H1 (cell line): ENCODE data around the gene GSTM3. TPM values are rescaled to one million over a fixed set of nuclear protein-coding genes. Genes with fewer than 3 reads are reported as not detected.
"Not testable (repeated sequence)": the region's sequence is repeated elsewhere in the genome, so short reads cannot be mapped to it uniquely, and the experiment has no call there.

Experiments
- CTCF ChIA-PET: fragments of 300-600 bp; sonication (Branson Sonifier 250); formaldehyde crosslinking; loops from one replicate; lab custom pipeline; 2021; ENCODE audit not compliant: partially characterized antibody; lab: Charles Lee
- POLR2A ChIA-PET: fragments of 300-600 bp; sonication (Branson Sonifier 250); formaldehyde crosslinking; loops from one replicate; lab custom pipeline; 2021; ENCODE audit warnings: inconsistent platforms; ENCODE audit not compliant: partially characterized antibody; lab: Charles Lee
- DNase-seq, 2 experiments: peaks; one replicate each; pipeline versions ENCODE4 v3.0.0 to v3.0.0-alpha.2; 2010 to 2022; ENCODE audit warnings: low spot score in 2 of 2, low read depth in 1 of 2, mixed read lengths in 1 of 2
- FAIRE-seq: peaks from 2 replicates; lab custom pipeline; 2011; peaks lifted over from hg19 to GRCh38; lab: Jason Lieb, UNC
- H2AFZ ChIP-seq: 2 replicates; pipeline ENCODE4 v1.8.1; 2012; ENCODE audit warnings: low read length, inconsistent platforms
- H2AK5ac ChIP-seq: 2 replicates; pipeline ENCODE4 v1.6.1; 2013; ENCODE audit warnings: low read depth, low read length
- H2BK120ac ChIP-seq: replicated peaks from 2 replicates; pipeline ENCODE3; 2013; ENCODE audit warnings: low read depth, low read length, inconsistent platforms
- H2BK12ac ChIP-seq: 2 replicates; pipeline ENCODE4 v1.6.1; 2013; ENCODE audit warnings: low read depth, low read length
- H2BK15ac ChIP-seq: 2 replicates; pipeline ENCODE4 v1.6.1; 2013; ENCODE audit warnings: low read length
- H2BK20ac ChIP-seq: 2 replicates; pipeline ENCODE4 v1.6.1; 2013; ENCODE audit warnings: low read length
- H2BK5ac ChIP-seq: 2 replicates; pipeline ENCODE4 v1.6.1; 2013; ENCODE audit warnings: low read depth, low read length
- H3K14ac ChIP-seq: 2 replicates; pipeline ENCODE4 v1.6.1; 2013; ENCODE audit warnings: inconsistent platforms; ENCODE audit not compliant: insufficient read length
- H3K18ac ChIP-seq: 2 replicates; pipeline ENCODE4 v1.6.1; 2013; ENCODE audit warnings: low read length; ENCODE audit errors: extremely low read depth
- H3K23ac ChIP-seq: 2 replicates; pipeline ENCODE4 v1.6.1; 2013; ENCODE audit warnings: inconsistent platforms; ENCODE audit not compliant: insufficient read length
- H3K23me2 ChIP-seq: 2 replicates; pipeline ENCODE4 v1.6.1; 2013; ENCODE audit warnings: low read depth, low read length
- H3K27ac ChIP-seq: 2 replicates; pipeline ENCODE4 v1.6.1; 2011; ENCODE audit warnings: low read depth, low read length, inconsistent platforms
- H3K27me3 ChIP-seq, 4 experiments: replicated peaks in 1 of 4; 1 replicate in 1 of 4; 2 replicates in 3 of 4; pipeline versions ENCODE4 v1.6.1 to v1.8.1; 2011 to 2013; ENCODE audit warnings: low read length in 3 of 4, mild to moderate bottlenecking in 3 of 4, inconsistent platforms in 2 of 4, mixed read lengths in 2 of 4, moderate library complexity in 1 of 4; ENCODE audit not compliant: control insufficient read depth in 3 of 4, insufficient read depth in 3 of 4; ENCODE audit errors: extremely low read depth in 1 of 4
- H3K36me3 ChIP-seq, 4 experiments: 2 replicates each; pipeline versions ENCODE4 v1.6.1 to v1.8.1; 2011 to 2013; ENCODE audit warnings: mild to moderate bottlenecking in 4 of 4, low read length in 3 of 4, moderate library complexity in 2 of 4, control low read depth in 1 of 4, inconsistent platforms in 1 of 4; ENCODE audit not compliant: insufficient read depth in 4 of 4, control insufficient read depth in 2 of 4
- H3K4ac ChIP-seq: replicated peaks from 2 replicates; pipeline ENCODE3; 2013; ENCODE audit warnings: low read length, low read depth, mixed read lengths, inconsistent platforms; ENCODE audit not compliant: insufficient read length
- H3K4me1 ChIP-seq, 4 experiments: replicated peaks in 1 of 4; 1 replicate in 1 of 4; 2 replicates in 3 of 4; pipeline versions ENCODE4 v1.6.1 to v1.8.1; 2011 to 2013; ENCODE audit warnings: low read length in 3 of 4, inconsistent platforms in 2 of 4, mixed read lengths in 1 of 4; ENCODE audit not compliant: insufficient read depth in 4 of 4, control insufficient read depth in 3 of 4
- H3K4me2 ChIP-seq, 2 experiments: 2 replicates each; pipeline versions ENCODE4 v1.6.1 to v1.8.1; 2011 to 2013; ENCODE audit warnings: low read depth in 2 of 2, low read length in 2 of 2, control low read depth in 1 of 2, inconsistent platforms in 1 of 2, mild to moderate bottlenecking in 1 of 2; ENCODE audit not compliant: insufficient read depth in 1 of 2
- H3K4me3 ChIP-seq, 4 experiments: fragments of 200-600, 300-600 bp in 1 of 4; sonication (generic), shearing (Covaris generic), sonication (Bioruptor Twin) in 1 of 4; 2 replicates each; pipeline versions ENCODE4 v1.5.1 to v1.8.1; 2011 to 2016; ENCODE audit warnings: low read length in 4 of 4, low read depth in 3 of 4, control low read depth in 2 of 4, inconsistent platforms in 2 of 4, mild to moderate bottlenecking in 2 of 4, mixed read lengths in 1 of 4, moderate library complexity in 1 of 4; ENCODE audit not compliant: insufficient read depth in 2 of 4; ENCODE audit errors: extremely low read depth in 1 of 4
- H3K56ac ChIP-seq: replicated peaks from 2 replicates; pipeline ENCODE3; 2013; ENCODE audit warnings: low read depth, mild to moderate bottlenecking, mixed read lengths, low read length, inconsistent platforms; ENCODE audit not compliant: insufficient read length
- H3K79me1 ChIP-seq: 2 replicates; pipeline ENCODE4 v1.6.1; 2013; ENCODE audit warnings: low read depth, low read length, control low read depth
- H3K79me2 ChIP-seq, 2 experiments: 2 replicates each; pipeline versions ENCODE4 v1.6.1 to v1.8.1; 2012 to 2013; ENCODE audit warnings: low read length in 2 of 2, mild to moderate bottlenecking in 2 of 2, inconsistent platforms in 1 of 2; ENCODE audit not compliant: insufficient read depth in 2 of 2, control insufficient read depth in 1 of 2
- H3K9ac ChIP-seq, 4 experiments: replicated peaks in 1 of 4; 1 replicate in 1 of 4; 2 replicates in 3 of 4; pipeline versions ENCODE4 v1.6.1 to v1.8.1; 2011 to 2013; ENCODE audit warnings: low read depth in 3 of 4, low read length in 3 of 4, control low read depth in 2 of 4, mild to moderate bottlenecking in 2 of 4, moderate library complexity in 2 of 4, inconsistent platforms in 1 of 4; ENCODE audit errors: extremely low read depth in 1 of 4
- H3K9me3 ChIP-seq, 2 experiments: 2 replicates each; pipeline versions ENCODE4 v1.6.1 to v1.8.1; 2012 to 2013; ENCODE audit warnings: mild to moderate bottlenecking in 2 of 2, moderate library complexity in 2 of 2, control low read depth in 1 of 2, inconsistent platforms in 1 of 2, low read depth in 1 of 2, low read length in 1 of 2, mixed read lengths in 1 of 2; ENCODE audit not compliant: insufficient read depth in 2 of 2
- H4K20me1 ChIP-seq, 2 experiments: replicated peaks in 1 of 2; 2 replicates each; pipeline versions ENCODE3 to v1.8.1; 2011 to 2013; ENCODE audit warnings: inconsistent platforms in 2 of 2, low read length in 2 of 2, mild to moderate bottlenecking in 1 of 2; ENCODE audit not compliant: insufficient read depth in 2 of 2, control insufficient read depth in 1 of 2
- H4K5ac ChIP-seq: 2 replicates; pipeline ENCODE4 v1.6.1; 2013; ENCODE audit warnings: low read length, low read depth, mixed read lengths, inconsistent platforms; ENCODE audit not compliant: insufficient read length
- H4K8ac ChIP-seq: 2 replicates; pipeline ENCODE4 v1.8.0; 2013; ENCODE audit warnings: mild to moderate bottlenecking, moderate library complexity, low read length, inconsistent platforms; ENCODE audit not compliant: insufficient read depth; ENCODE audit errors: extremely low read depth
- H4K91ac ChIP-seq: replicated peaks from 2 replicates; pipeline ENCODE3; 2013; ENCODE audit warnings: low read length, mixed read lengths, inconsistent platforms; ENCODE audit not compliant: insufficient read length
- SAP30 ChIP-seq: fragments of 300-600 bp; sonication (generic); IDR thresholded peaks from 2 replicates; pipeline ENCODE4 v1.7.1; 2012; ENCODE audit warnings: low read length, moderate library complexity, mild to moderate bottlenecking, inconsistent platforms; ENCODE audit not compliant: insufficient read depth, insufficient replicate concordance
- SP1 ChIP-seq: IDR thresholded peaks from 2 replicates; pipeline ENCODE4 v1.6.1; 2011; ENCODE audit warnings: low read depth, low read length
- WGBS, 2 experiments: shearing (Covaris generic) in 1 of 2; methylation state at CpG; one replicate each; pipeline versions ENCODE4 v1.1.6 to v1.1.7; 2013 to 2015; ENCODE audit warnings: low lambda C conversion rate in 2 of 2, mixed read lengths in 2 of 2, inconsistent platforms in 1 of 2, low coverage in 1 of 2, missing lambda C conversion rate in 1 of 2; ENCODE audit not compliant: insufficient replicate concordance in 2 of 2, insufficient coverage in 1 of 2, insufficient read length in 1 of 2; ENCODE audit errors: extremely low coverage in 1 of 2, missing lambda C conversion rate in 1 of 2; 5-methylcytosine and 5-hydroxymethylcytosine counted together
- polyA plus RNA-seq, 7 experiments: library from polyadenylated mRNA; depleted of rRNA in 3 of 7; stranded (reverse) in 5 of 7; unstranded in 2 of 7; fragments of >200 nt in 5 of 7; fragments of 200-250 nt in 2 of 7; gene quantifications; 1 replicate in 5 of 7; 2 replicates in 1 of 7; 4 replicates in 1 of 7; pipeline versions ENCODE4 v1.2.1 to v1.2.3, GENCODE V29; 2011 to 2013; ENCODE audit warnings: missing spikeins in 2 of 7, mixed read lengths in 2 of 7
- total RNA-seq: library from RNA; stranded (reverse); fragmentation: NEBNext Ultra II Directional; extraction: Animal tissue kit (Norgen Biotek cat#: 25700); gene quantifications from 2 replicates; pipeline ENCODE4 v1.2.1, GENCODE V29; 2021

GSTM3 gene
- total and polyA plus RNA-seq, 2 of the 8 experiments (the other 6 are each of a cell fraction or from before 2014, with no cell fraction given), result 2.2 to 5.1 TPM

- TF ChIP-seq SP1, result no peak
- no peak for TF ChIP-seq SAP30
Measured at GRCh38 chr1:109697066-109697465, 43.8 kb downstream of the GSTM3 start (continued).

DNA sequence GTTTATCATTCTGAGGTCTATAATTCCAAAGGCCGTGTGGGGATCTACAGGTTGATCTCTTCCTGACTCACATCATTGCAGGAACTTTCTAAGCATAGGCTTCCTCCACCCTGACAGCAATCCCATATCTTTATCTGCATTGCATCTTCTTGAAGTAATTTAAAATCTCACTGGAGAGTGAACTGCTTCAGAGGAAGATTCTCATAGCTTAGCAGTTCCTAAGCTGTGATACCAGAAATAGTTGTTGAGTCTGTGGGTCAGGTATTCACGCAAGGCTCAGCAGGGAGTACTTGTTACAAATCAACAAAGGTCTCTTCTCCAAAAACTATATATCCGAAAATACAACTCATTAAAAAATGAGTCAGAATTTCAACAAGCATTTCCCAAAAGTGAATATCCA is 45.7 kb downstream of the GSTM3 start:
- H3K23me2 ChIP-seq, H3K4me3 ChIP-seq, FAIRE-seq, H3K9ac ChIP-seq, H3K18ac ChIP-seq, H4K5ac ChIP-seq, H4K20me1 ChIP-seq, H3K23ac ChIP-seq, H2AK5ac ChIP-seq, H3K9me3 ChIP-seq, H2BK120ac ChIP-seq, H2BK5ac ChIP-seq, H3K4ac ChIP-seq, H2BK12ac ChIP-seq, H3K27me3 ChIP-seq, H3K79me2 ChIP-seq, H2BK20ac ChIP-seq, H4K8ac ChIP-seq, H2BK15ac ChIP-seq, POLR2A ChIA-PET, H3K14ac ChIP-seq, H3K4me2 ChIP-seq, DNase-seq, H4K91ac ChIP-seq, H3K4me1 ChIP-seq, H3K36me3 ChIP-seq, H3K79me1 ChIP-seq, H2AFZ ChIP-seq, H3K27ac ChIP-seq, H3K56ac ChIP-seq: not testable (repeated sequence)
- WGBS, 2 experiments, result 80% methylated on average over 3 of the region's 3 CpGs; no CpG with 5 or more reads in 1 of the 2 experiments
- CTCF ChIA-PET, result interaction anchor here (1.0 kb wide), 1 partner anchor 8 kb away, joined by 4 read pairs; the partner anchor contains the start of gene GSTM1
